Measurements from ENCODE around the gene ARPP21.

DNA sequence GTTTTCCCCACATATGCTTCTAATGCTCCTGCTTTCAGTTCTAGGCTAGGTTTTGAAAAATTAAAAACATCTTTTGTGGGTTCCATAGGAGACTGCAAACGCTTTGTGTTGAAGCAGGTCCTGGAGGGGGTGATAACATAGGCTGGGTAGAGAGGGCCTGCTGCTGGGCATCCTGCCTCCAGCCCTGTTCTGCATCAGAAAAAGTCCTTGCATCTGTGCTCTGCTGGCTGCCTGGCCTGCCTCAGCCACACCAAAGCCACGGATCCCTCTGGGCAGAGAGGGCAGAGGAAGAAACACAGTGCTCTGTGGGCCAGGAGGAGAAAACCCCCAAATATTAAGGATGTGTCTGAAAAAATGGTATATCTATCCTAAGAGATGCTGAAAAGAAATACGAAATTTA is 3.9 kb upstream of the ARPP21 start:
- TF ChIP-seq, protein P1, sequence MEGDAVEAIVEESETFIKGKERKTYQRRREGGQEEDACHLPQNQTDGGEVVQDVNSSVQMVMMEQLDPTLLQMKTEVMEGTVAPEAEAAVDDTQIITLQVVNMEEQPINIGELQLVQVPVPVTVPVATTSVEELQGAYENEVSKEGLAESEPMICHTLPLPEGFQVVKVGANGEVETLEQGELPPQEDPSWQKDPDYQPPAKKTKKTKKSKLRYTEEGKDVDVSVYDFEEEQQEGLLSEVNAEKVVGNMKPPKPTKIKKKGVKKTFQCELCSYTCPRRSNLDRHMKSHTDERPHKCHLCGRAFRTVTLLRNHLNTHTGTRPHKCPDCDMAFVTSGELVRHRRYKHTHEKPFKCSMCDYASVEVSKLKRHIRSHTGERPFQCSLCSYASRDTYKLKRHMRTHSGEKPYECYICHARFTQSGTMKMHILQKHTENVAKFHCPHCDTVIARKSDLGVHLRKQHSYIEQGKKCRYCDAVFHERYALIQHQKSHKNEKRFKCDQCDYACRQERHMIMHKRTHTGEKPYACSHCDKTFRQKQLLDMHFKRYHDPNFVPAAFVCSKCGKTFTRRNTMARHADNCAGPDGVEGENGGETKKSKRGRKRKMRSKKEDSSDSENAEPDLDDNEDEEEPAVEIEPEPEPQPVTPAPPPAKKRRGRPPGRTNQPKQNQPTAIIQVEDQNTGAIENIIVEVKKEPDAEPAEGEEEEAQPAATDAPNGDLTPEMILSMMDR (IDR thresholded peaks at IDR 0.05; ENCODE audit: low read depth, low read length, poor library complexity, severe bottlenecking), result no peak
- TF ChIP-seq EZH2phosphoT487 (IDR thresholded peaks at IDR 0.05; ENCODE audit: borderline replicate concordance, low read length), result no peak

Data from DOHH2 (cell line).